Liver (tissue), 9 donors: Measurements from ENCODE around the gene PFDN2. TPM values are rescaled to one million over a fixed set of nuclear protein-coding genes. Genes with fewer than 3 reads are reported as not detected.

Experiments
- DNase-seq: peaks from one replicate; pipeline ENCODE4 v3.0.0-alpha.2; 2017; ENCODE audit warnings: low spot score
- H3K27ac ChIP-seq, 2 donors: one replicate each; pipeline ENCODE4 v1.7.0; 2013; ENCODE audit warnings: inconsistent platforms in 2 of 2, low read length in 2 of 2, control low read depth in 1 of 2, low read depth in 1 of 2, mild to moderate bottlenecking in 1 of 2
- H3K27me3 ChIP-seq, 4 donors: one replicate each; pipeline versions ENCODE4 v1.6.1 to v1.7.0; 2013; ENCODE audit warnings: low read length in 3 of 4, inconsistent platforms in 1 of 4, mild to moderate bottlenecking in 1 of 4, moderate library complexity in 1 of 4; ENCODE audit not compliant: control insufficient read depth in 4 of 4, insufficient read depth in 4 of 4
- H3K36me3 ChIP-seq, 4 donors: one replicate each; pipeline versions ENCODE4 v1.6.1 to v1.7.0; 2013; ENCODE audit warnings: low read length in 3 of 4, mild to moderate bottlenecking in 3 of 4, low read depth in 1 of 4, moderate library complexity in 1 of 4; ENCODE audit not compliant: control insufficient read depth in 4 of 4, insufficient read depth in 3 of 4
- H3K4me1 ChIP-seq, 4 donors: one replicate each; pipeline versions ENCODE4 v1.6.1 to v1.7.0; 2013; ENCODE audit warnings: low read length in 3 of 4, mild to moderate bottlenecking in 3 of 4, moderate library complexity in 1 of 4; ENCODE audit not compliant: control insufficient read depth in 4 of 4, insufficient read depth in 4 of 4
- H3K4me3 ChIP-seq, 3 donors: one replicate each; pipeline versions ENCODE4 v1.6.1 to v1.7.0; 2013; ENCODE audit warnings: low read length in 3 of 3, control low read depth in 1 of 3, low read depth in 1 of 3, mild to moderate bottlenecking in 1 of 3
- H3K9ac ChIP-seq, 2 donors: one replicate each; pipeline ENCODE4 v1.7.0; 2013; ENCODE audit warnings: low read length in 2 of 2, mild to moderate bottlenecking in 2 of 2, moderate library complexity in 2 of 2, control low read depth in 1 of 2, low read depth in 1 of 2
- H3K9me3 ChIP-seq, 4 donors: one replicate each; pipeline versions ENCODE4 v1.6.1 to v1.7.0; 2013; ENCODE audit warnings: low read length in 3 of 4; ENCODE audit not compliant: control insufficient read depth in 4 of 4
- ATF3 ChIP-seq: IDR thresholded peaks from 2 replicates; pipeline ENCODE4 v1.6.1; 2016; ENCODE audit warnings: antibody characterized with exemption
- CTCF ChIP-seq: fragments of 150-350 bp; IDR thresholded peaks from 2 replicates; pipeline ENCODE4 v1.5.1; 2017; ENCODE audit warnings: improper control_type of control experiment, low read depth, low read length; ENCODE audit not compliant: missing input control
- EGR1 ChIP-seq, 2 donors: IDR thresholded peaks; 2 replicates each; pipeline ENCODE4 v1.6.1; 2016 to 2018; ENCODE audit warnings: antibody characterized with exemption in 2 of 2, low read depth in 2 of 2
- FOXA1 ChIP-seq: IDR thresholded peaks from 2 replicates; pipeline ENCODE4 v1.6.1; 2016; ENCODE audit warnings: antibody characterized with exemption
- FOXA2 ChIP-seq: IDR thresholded peaks from 2 replicates; pipeline ENCODE4 v1.6.1; 2016; ENCODE audit warnings: antibody characterized with exemption
- GABPA ChIP-seq, 2 donors: IDR thresholded peaks in 1 of 2; conservative IDR thresholded peaks in 1 of 2; 2 replicates each; pipeline ENCODE4 v1.6.1; 2016; ENCODE audit warnings: antibody characterized with exemption in 2 of 2, mild to moderate bottlenecking in 1 of 2, moderate library complexity in 1 of 2
- HNF4A ChIP-seq, 2 donors: conservative IDR thresholded peaks; 2 replicates each; pipeline ENCODE4 v1.6.1; 2016; ENCODE audit warnings: antibody characterized with exemption in 2 of 2, mild to moderate bottlenecking in 2 of 2
- HNF4G ChIP-seq: IDR thresholded peaks from 2 replicates; pipeline ENCODE4 v1.6.1; 2016; ENCODE audit warnings: antibody characterized with exemption
- JUND ChIP-seq, 2 donors: IDR thresholded peaks; 2 replicates each; pipeline ENCODE4 v1.6.1; 2016; ENCODE audit warnings: antibody characterized with exemption in 2 of 2
- MAX ChIP-seq: IDR thresholded peaks from 2 replicates; pipeline ENCODE4 v1.6.1; 2016; ENCODE audit warnings: antibody characterized with exemption
- NR2F2 ChIP-seq: IDR thresholded peaks from 2 replicates; pipeline ENCODE4 v1.6.1; 2016; ENCODE audit warnings: antibody characterized with exemption
- RAD21 ChIP-seq, 2 donors: IDR thresholded peaks; 2 replicates each; pipeline ENCODE4 v1.6.1; 2016; ENCODE audit warnings: antibody characterized with exemption in 2 of 2, mild to moderate bottlenecking in 2 of 2
- REST ChIP-seq: IDR thresholded peaks from 2 replicates; pipeline ENCODE4 v1.6.1; 2016; ENCODE audit warnings: antibody characterized with exemption, mild to moderate bottlenecking
- RXRA ChIP-seq, 2 donors: IDR thresholded peaks; 2 replicates each; pipeline ENCODE4 v1.6.1; 2017 to 2018; ENCODE audit warnings: antibody characterized with exemption in 2 of 2, mild to moderate bottlenecking in 1 of 2
- SP1 ChIP-seq: IDR thresholded peaks from 2 replicates; pipeline ENCODE4 v1.6.1; 2018; ENCODE audit warnings: antibody characterized with exemption, mild to moderate bottlenecking
- TAF1 ChIP-seq: conservative IDR thresholded peaks from 2 replicates; pipeline ENCODE4 v1.6.1; 2016; ENCODE audit warnings: antibody characterized with exemption, mild to moderate bottlenecking
- YY1 ChIP-seq: IDR thresholded peaks from 2 replicates; pipeline ENCODE4 v1.6.1; 2016; ENCODE audit warnings: antibody characterized with exemption, mild to moderate bottlenecking
- ZBTB33 ChIP-seq: IDR thresholded peaks from 2 replicates; pipeline ENCODE4 v1.6.1; 2016; ENCODE audit warnings: antibody characterized with exemption
- WGBS: extraction: QIAGEN DNeasy Blood & Tissue Kit; methylation state at CpG from one replicate; pipeline ENCODE4 v1.1.7; 2013; 5-methylcytosine and 5-hydroxymethylcytosine counted together
- polyA plus RNA-seq, 2 donors: library from polyadenylated mRNA; stranded (reverse) in 1 of 2; unstranded in 1 of 2; fragments of 200-250 nt in 1 of 2; fragments of >200 nt in 1 of 2; fragmentation: Nextera tagmentation in 1 of 2; extraction: Ambion mirVana in 1 of 2; gene quantifications; one replicate each; pipeline versions ENCODE4 v1.2.1 to v1.2.3, GENCODE V29; 2013 to 2015
- total RNA-seq, 2 donors: library from RNA; depleted of rRNA; stranded (reverse); fragments of >200 nt; gene quantifications; one replicate each; pipeline ENCODE4 v1.2.3, GENCODE V29; 2014
- donor health status: healthy.
- donor health status: healthy.
- donor health status: healthy.
- donor health status: healthy.
- donor health status: healthy.

Gene PFDN2
- total and polyA plus RNA-seq, 4 donors, result 12.4 to 61.9 (median 34.0) TPM

GRCh38 chr1:161137881-161138280 lies 20.0 kb upstream of the PFDN2 start:
- no peak overlapping the region for H3K27ac ChIP-seq
- no peaks in the 10 kb centered on the region for H3K27me3 ChIP-seq
- no peak for TF ChIP-seq TAF1
- TF ChIP-seq HNF4A (conservative IDR thresholded peaks at IDR 0.05), result no peak
- no peak for TF ChIP-seq FOXA2
- no peak for TF ChIP-seq JUND (IDR thresholded peaks at IDR 0.05)
- TF ChIP-seq RAD21 (IDR thresholded peaks at IDR 0.05), result no peak
- no peak for TF ChIP-seq GABPA (IDR thresholded peaks at IDR 0.05 in 1 of 2, conservative IDR thresholded peaks at IDR 0.05 in 1 of 2)
- no peak for TF ChIP-seq CTCF
- TF ChIP-seq RXRA (IDR thresholded peaks at IDR 0.05), result no peak
- no peak for TF ChIP-seq ZBTB33
- TF ChIP-seq SP1, result no peak
- no peak for TF ChIP-seq ATF3
- no peak for TF ChIP-seq NR2F2
- no peak for TF ChIP-seq YY1
- TF ChIP-seq MAX, result no peak
- TF ChIP-seq REST, result no peak
- TF ChIP-seq HNF4G, result no peak
- TF ChIP-seq EGR1 (IDR thresholded peaks at IDR 0.05; ENCODE audit: low read depth in 2 of 2), result no peak
- TF ChIP-seq FOXA1, result no peak
- 80% methylated on average over 3 of the region's 3 CpGs for WGBS
- H3K4me3 ChIP-seq, result no peak overlapping the region
- no peak for DNase-seq
- H3K9me3 ChIP-seq, result no peaks in the 10 kb centered on the region
- no peak overlapping the region for H3K9ac ChIP-seq
- peaks cover 0 to 12% (median 6%) of the 10 kb centered on the region in 4 donors for H3K4me1 ChIP-seq
- H3K36me3 ChIP-seq, result no peaks in the 10 kb centered on the region
